GM23338 (cell line): ENCODE data around the gene IQSEC2. TPM values are rescaled to one million over a fixed set of nuclear protein-coding genes. Genes with fewer than 3 reads are reported as not detected.

ENCODE experiments used
- ATAC-seq: fragments of 200-7000 bp; cut with Tn5 transposase; 3 replicates; pipeline ENCODE4 v1.9.1; 2020
- DNase-seq: peaks from one replicate; pipeline ENCODE4 v3.0.0-alpha.2; 2015; ENCODE audit warnings: low spot score
- H2AFZ ChIP-seq: fragments of 200-600 bp; sonication (generic); 2 replicates; pipeline ENCODE4 v1.8.0; 2016; ENCODE audit warnings: antibody characterized with exemption, mild to moderate bottlenecking, moderate library complexity
- H3F3A ChIP-seq: fragments of 200-600 bp; sonication (generic); replicated peaks from 2 replicates; pipeline ENCODE4 v1.8.0; 2017; ENCODE audit warnings: antibody characterized with exemption, mixed run types, low read depth
- H3K27ac ChIP-seq: fragments of 200-600 bp; sonication (generic); 2 replicates; pipeline ENCODE4 v1.6.1; 2016; ENCODE audit warnings: low read depth
- H3K27me3 ChIP-seq: fragments of 200-600 bp; sonication (generic); 2 replicates; pipeline ENCODE4 v1.8.0; 2016; ENCODE audit warnings: mild to moderate bottlenecking, mixed run types, moderate library complexity; ENCODE audit not compliant: insufficient read depth
- H3K36me3 ChIP-seq: fragments of 200-600 bp; sonication (generic); 2 replicates; pipeline ENCODE4 v1.8.0; 2016; ENCODE audit warnings: mild to moderate bottlenecking; ENCODE audit not compliant: insufficient read depth
- H3K4me1 ChIP-seq: fragments of 200-600 bp; sonication (generic); 2 replicates; pipeline ENCODE4 v1.8.0; 2016; ENCODE audit warnings: mild to moderate bottlenecking, moderate library complexity; ENCODE audit not compliant: insufficient read depth
- H3K4me2 ChIP-seq: fragments of 200-600 bp; sonication (generic); 2 replicates; pipeline ENCODE4 v1.7.1; 2017; ENCODE audit warnings: mixed run types
- H3K4me3 ChIP-seq: fragments of 200-600 bp; sonication (generic); 2 replicates; pipeline ENCODE4 v1.6.1; 2016; ENCODE audit warnings: mixed run types
- H3K79me2 ChIP-seq: fragments of 200-600 bp; sonication (generic); replicated peaks from 2 replicates; pipeline ENCODE4 v1.8.0; 2017; ENCODE audit warnings: mild to moderate bottlenecking; ENCODE audit not compliant: insufficient read depth
- H3K9me2 ChIP-seq: fragments of 200-600 bp; sonication (generic); 2 replicates; pipeline ENCODE4 v1.8.0; 2017; ENCODE audit not compliant: insufficient read depth
- H4K20me1 ChIP-seq: fragments of 200-600 bp; sonication (generic); replicated peaks from 2 replicates; pipeline ENCODE4 v1.8.0; 2017; ENCODE audit warnings: mild to moderate bottlenecking; ENCODE audit not compliant: insufficient read depth
- H3K27ac Mint-ChIP-seq: 2 replicates; pipeline ENCODE4 v1.8.0; 2020; ENCODE audit warnings: inconsistent platforms, mild to moderate bottlenecking, moderate library complexity, mixed read lengths
- H3K27me3 Mint-ChIP-seq: 3 replicates; pipeline ENCODE4 v1.8.0; 2022; ENCODE audit warnings: low read depth, mild to moderate bottlenecking, moderate library complexity, mixed read lengths, inconsistent platforms; ENCODE audit not compliant: insufficient read depth, poor library complexity
- H3K36me3 Mint-ChIP-seq: 3 replicates; pipeline ENCODE4 v1.8.0; 2021; ENCODE audit warnings: low read depth, mild to moderate bottlenecking, inconsistent platforms, moderate library complexity, mixed read lengths
- H3K4me1 Mint-ChIP-seq: 3 replicates; pipeline ENCODE4 v1.8.0; 2020; ENCODE audit warnings: mild to moderate bottlenecking, inconsistent platforms, mixed read lengths
- H3K4me3 Mint-ChIP-seq: 3 replicates; pipeline ENCODE4 v1.8.0; 2021; ENCODE audit warnings: moderate library complexity, mild to moderate bottlenecking, inconsistent platforms, mixed read lengths
- H3K9me3 Mint-ChIP-seq: 3 replicates; pipeline ENCODE4 v1.8.0; 2020; ENCODE audit warnings: moderate library complexity, mild to moderate bottlenecking, inconsistent platforms, mixed read lengths
- CREB1 ChIP-seq: fragments of 250-450 bp; sonication (Bioruptor Pico); IDR thresholded peaks from 2 replicates; pipeline ENCODE4 v1.5.0; 2020; ENCODE audit warnings: low read depth, mild to moderate bottlenecking, moderate library complexity
- ETS1 ChIP-seq: IDR thresholded peaks from 2 replicates; pipeline ENCODE4 v1.6.1; 2016; ENCODE audit warnings: antibody characterized with exemption
- EZH2phosphoT487 ChIP-seq: fragments of 200-600 bp; sonication (generic); IDR thresholded peaks from one replicate; pipeline ENCODE4 v1.8.1; 2018; ENCODE audit warnings: antibody characterized with exemption; ENCODE audit not compliant: unreplicated experiment
- JUNB ChIP-seq: IDR thresholded peaks from one replicate; pipeline ENCODE4 v1.6.1; 2016; ENCODE audit warnings: antibody characterized with exemption; ENCODE audit not compliant: unreplicated experiment
- NANOG ChIP-seq: IDR thresholded peaks from 2 replicates; pipeline ENCODE4 v1.6.1; 2016; ENCODE audit warnings: antibody characterized with exemption, borderline replicate concordance
- POLR2AphosphoS5 ChIP-seq: IDR thresholded peaks from 2 replicates; pipeline ENCODE4 v1.6.1; 2016; ENCODE audit warnings: antibody characterized with exemption, low read depth
- REST ChIP-seq: IDR thresholded peaks from one replicate; pipeline ENCODE4 v1.6.1; 2018; ENCODE audit warnings: antibody characterized with exemption; ENCODE audit not compliant: unreplicated experiment
- ZNF114 ChIP-seq: fragments of 250-450 bp; sonication (Bioruptor Pico); IDR thresholded peaks from 2 replicates; pipeline ENCODE4 v1.5.0; 2020; ENCODE audit warnings: mild to moderate bottlenecking, moderate library complexity
- ZNF331 ChIP-seq: fragments of 250-450 bp; sonication (Bioruptor Pico); IDR thresholded peaks from 2 replicates; pipeline ENCODE4 v1.5.0; 2020; ENCODE audit warnings: low read depth, mild to moderate bottlenecking, moderate library complexity
- polyA plus RNA-seq: library from polyadenylated mRNA; unstranded; fragments of >200 nt; fragmentation: Nextera tagmentation; extraction: Ambion mirVana; gene quantifications from 2 replicates; pipeline ENCODE4 v1.2.1, GENCODE V29; 2016
- total RNA-seq: library from RNA; depleted of rRNA; stranded (reverse); fragments of >200 nt; shearing (Covaris generic); gene quantifications from 2 replicates; pipeline ENCODE4 v1.2.3, GENCODE V29; 2014

The IQSEC2 gene
- total and polyA plus RNA-seq, 2 experiments from 2014 or later: 12.3 to 92.2 TPM

- TF ChIP-seq REST (no peak), ZNF114 (no peak), POLR2AphosphoS5 (no peak), ZNF331 (no peak), ETS1 (no peak), EZH2phosphoT487 (no peak)
Observed at GRCh38 chrX:53268173-53268572, 13.2 kb downstream of the IQSEC2 start (continued).

- peaks cover 2% of the 10 kb centered on the region; the same call in 1 of the 3 replicates for H3K9me3 Mint-ChIP-seq
- ATAC-seq: no peak
- no peak overlapping the region for H3K27ac Mint-ChIP-seq
- H3K27me3 ChIP-seq: no peaks in the 10 kb centered on the region
- DNase-seq: no peak
- peaks cover 2% of the 10 kb centered on the region; the same call in 1 of the 3 replicates for H3K36me3 Mint-ChIP-seq
- H3K27me3 Mint-ChIP-seq: no peaks in the 10 kb centered on the region
- no peaks in the 10 kb centered on the region for H3F3A ChIP-seq
- no peak overlapping the region for H2AFZ ChIP-seq
- peaks cover 17% of the 10 kb centered on the region for H3K4me1 Mint-ChIP-seq
- no peaks in the 10 kb centered on the region for H3K9me2 ChIP-seq
- H3K4me2 ChIP-seq: no peak overlapping the region
- no peaks in the 10 kb centered on the region for H3K4me1 ChIP-seq
- no peaks in the 10 kb centered on the region for H3K36me3 ChIP-seq
- no peak overlapping the region for H3K27ac ChIP-seq
- H3K79me2 ChIP-seq: no peaks in the 10 kb centered on the region; the same call in 1 of the 2 replicates
- no peaks in the 10 kb centered on the region for H4K20me1 ChIP-seq
- H3K4me3 Mint-ChIP-seq: no peak overlapping the region
- H3K4me3 ChIP-seq: no peak overlapping the region
- no peak for TF ChIP-seq ZNF331
- TF ChIP-seq ZNF114: no peak
- no peak for TF ChIP-seq REST
- no peak for TF ChIP-seq CREB1 (CRISPR knock-in tag)
- TF ChIP-seq NANOG: no peak
- no peak for TF ChIP-seq ETS1
- no peak for TF ChIP-seq JUNB
Observed at GRCh38 chrX:53266914-53267313, 14.5 kb downstream of the IQSEC2 start.
